LNCAP (cell line): Measurements from ENCODE around the gene DLEC1.

Experiments used
- CTCF ChIP-seq: fragments of 450-650 bp; IDR thresholded peaks from 2 replicates; pipeline ENCODE4 v1.5.1; 2017; ENCODE audit warnings: mild to moderate bottlenecking

Gene DLEC1

GRCh38 chr3:38003371-38003816 is 35.6 kb upstream of the DLEC1 start:
- TF ChIP-seq CTCF, result peak; percentile 94

- no peak for TF ChIP-seq CTCF
Measured at GRCh38 chr3:38003817-38004414, 35.1 kb upstream of the DLEC1 start.

GRCh38 chr3:38004415-38005075 is 34.5 kb upstream of the DLEC1 start:
- peak; percentile 84 for TF ChIP-seq CTCF

GRCh38 chr3:38005076-38006020 is 33.7 kb upstream of the DLEC1 start:
- TF ChIP-seq CTCF, result no peak

- TF ChIP-seq CTCF, result no peak
Measured at GRCh38 chr3:38006031-38006430, 33.0 kb upstream of the DLEC1 start.

- TF ChIP-seq CTCF, result no peak
Measured at GRCh38 chr3:38006445-38006995, 32.5 kb upstream of the DLEC1 start.

GRCh38 chr3:38007754-38008090 is 31.3 kb upstream of the DLEC1 start:
- no peak for TF ChIP-seq CTCF
